GM12873 (cell line): ENCODE results near the gene ATF6.

ENCODE experiments used
- CTCF ChIP-seq: IDR thresholded peaks from 2 replicates; pipeline ENCODE4 v1.5.1; 2012; ENCODE audit warnings: low read depth, mild to moderate bottlenecking, moderate library complexity, low read length, control low read depth; ENCODE audit not compliant: insufficient read depth; ENCODE audit errors: missing control alignments

ATF6 gene

GRCh38 chr1:161810780-161811179 is 44.7 kb downstream of the ATF6 start:
- TF ChIP-seq CTCF, result no peak

GRCh38 chr1:161816201-161816600 is 50.1 kb downstream of the ATF6 start:
- TF ChIP-seq CTCF, result no peak

- TF ChIP-seq CTCF, result no peak
Observed at GRCh38 chr1:161817176-161817730, 51.1 kb downstream of the ATF6 start.

GRCh38 chr1:161820914-161821313 is 54.8 kb downstream of the ATF6 start:
- no peak for TF ChIP-seq CTCF

GRCh38 chr1:161824618-161825017 is 58.5 kb downstream of the ATF6 start:
- TF ChIP-seq CTCF, result no peak

GRCh38 chr1:161825831-161826230 is 59.7 kb downstream of the ATF6 start:
- no peak for TF ChIP-seq CTCF

- TF ChIP-seq CTCF, result no peak
Observed at GRCh38 chr1:161826478-161826877, 60.4 kb downstream of the ATF6 start.
